ENCODE results near the gene APMAP.
A peak's percentile ranks its signal among the peaks of the same experiment; 100 is the strongest.

The APMAP gene, protein sequence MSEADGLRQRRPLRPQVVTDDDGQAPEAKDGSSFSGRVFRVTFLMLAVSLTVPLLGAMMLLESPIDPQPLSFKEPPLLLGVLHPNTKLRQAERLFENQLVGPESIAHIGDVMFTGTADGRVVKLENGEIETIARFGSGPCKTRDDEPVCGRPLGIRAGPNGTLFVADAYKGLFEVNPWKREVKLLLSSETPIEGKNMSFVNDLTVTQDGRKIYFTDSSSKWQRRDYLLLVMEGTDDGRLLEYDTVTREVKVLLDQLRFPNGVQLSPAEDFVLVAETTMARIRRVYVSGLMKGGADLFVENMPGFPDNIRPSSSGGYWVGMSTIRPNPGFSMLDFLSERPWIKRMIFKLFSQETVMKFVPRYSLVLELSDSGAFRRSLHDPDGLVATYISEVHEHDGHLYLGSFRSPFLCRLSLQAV

DNA sequence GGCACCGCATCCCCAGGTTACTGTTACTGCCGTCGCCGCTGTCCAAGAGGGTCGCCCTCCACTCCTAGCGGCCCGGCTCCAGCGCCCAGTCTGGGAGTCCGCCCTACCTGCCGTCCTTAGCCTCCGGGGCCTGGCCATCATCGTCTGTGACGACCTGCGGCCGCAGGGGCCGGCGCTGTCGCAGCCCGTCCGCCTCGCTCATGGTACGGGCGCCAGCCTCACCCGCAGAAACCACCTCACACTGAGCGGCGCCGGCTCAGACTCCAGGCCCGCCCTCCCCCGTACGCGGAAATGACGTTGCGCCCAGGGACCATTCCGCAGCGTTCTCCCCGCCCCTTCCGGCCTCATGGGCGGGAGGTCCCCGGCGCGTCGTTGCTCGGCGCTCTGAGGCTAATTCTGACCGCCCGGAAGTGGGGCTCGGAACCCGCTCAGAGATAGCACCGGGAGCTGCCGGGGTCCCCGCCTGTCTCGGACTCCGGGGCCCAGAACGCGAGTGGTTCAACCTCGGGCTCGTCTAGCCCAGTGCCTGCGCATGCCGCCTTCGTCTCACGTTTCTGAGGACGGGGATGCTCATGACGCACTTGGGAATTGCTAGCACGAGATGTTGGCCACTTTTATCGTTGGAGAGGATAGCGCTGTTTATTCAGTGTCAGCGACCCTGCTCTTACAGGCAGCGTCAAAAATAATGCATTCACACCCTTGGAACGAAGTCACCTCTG, at the start of gene APMAP:
Gene APMAP (minus strand): TSS at position 265 of the 719 bp plus-strand sequence. CDS start 63 bp downstream, at position 202.
- peak; percentile 69 for DNase-seq (ENCODE audit: low read depth, low spot score)

DNA sequence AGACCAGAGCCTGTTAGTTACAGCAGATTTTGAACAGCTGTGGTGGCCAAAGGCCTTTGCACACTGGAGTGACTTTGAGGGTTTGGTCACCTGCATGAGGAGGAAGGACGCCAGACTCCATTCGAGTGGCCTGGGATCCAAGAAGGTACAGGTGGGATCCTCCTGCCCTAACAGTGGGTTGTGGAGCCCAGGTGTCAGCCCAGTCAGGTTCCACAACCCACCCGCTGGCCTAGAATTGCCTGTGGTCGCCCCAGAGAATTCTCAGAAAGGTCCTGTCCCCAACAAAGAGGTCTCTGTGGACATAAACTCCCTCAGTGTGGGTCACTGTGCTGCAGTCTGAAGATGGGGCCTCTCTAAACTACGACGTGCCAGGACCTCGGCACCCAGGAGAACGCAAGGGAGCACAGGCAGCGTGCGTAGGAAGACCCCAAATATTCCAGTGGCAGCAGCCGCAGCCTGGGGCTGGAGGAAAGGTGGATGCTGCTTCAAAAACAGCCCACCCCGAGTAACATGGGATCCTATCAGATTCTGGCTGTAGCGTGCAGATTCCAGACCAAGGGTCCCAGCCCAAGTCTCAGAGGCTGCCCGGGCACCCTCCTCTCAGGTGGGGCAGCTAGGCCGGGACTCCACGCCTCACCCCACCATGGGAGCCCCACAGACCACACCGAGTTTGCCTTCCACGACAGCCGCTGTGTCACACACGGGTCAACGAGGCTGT, 49.4 kb upstream of the APMAP start:
- no peak for DNase-seq (ENCODE audit: low read depth, low spot score)

DNA sequence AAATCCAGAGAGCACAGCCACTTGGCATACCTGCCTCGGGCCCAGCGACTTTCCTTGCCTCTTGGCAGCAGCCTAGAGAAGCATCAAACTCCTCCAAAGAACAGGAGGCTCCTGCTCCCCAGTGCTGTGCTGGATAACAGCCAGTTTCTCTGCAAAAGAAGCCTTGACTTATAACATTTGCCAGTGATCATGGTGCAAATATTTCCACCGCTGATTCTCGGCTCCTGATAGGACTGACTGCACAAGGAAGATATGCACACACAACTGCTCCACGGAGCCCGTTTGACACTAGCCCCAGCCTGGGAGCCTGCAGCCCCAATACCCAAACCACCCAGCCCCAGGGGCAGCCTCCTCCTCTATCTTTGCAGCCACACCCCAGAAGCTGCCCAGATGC, 47.9 kb upstream of the APMAP start:
- no peak for DNase-seq (ENCODE audit: low read depth, low spot score)

DNA sequence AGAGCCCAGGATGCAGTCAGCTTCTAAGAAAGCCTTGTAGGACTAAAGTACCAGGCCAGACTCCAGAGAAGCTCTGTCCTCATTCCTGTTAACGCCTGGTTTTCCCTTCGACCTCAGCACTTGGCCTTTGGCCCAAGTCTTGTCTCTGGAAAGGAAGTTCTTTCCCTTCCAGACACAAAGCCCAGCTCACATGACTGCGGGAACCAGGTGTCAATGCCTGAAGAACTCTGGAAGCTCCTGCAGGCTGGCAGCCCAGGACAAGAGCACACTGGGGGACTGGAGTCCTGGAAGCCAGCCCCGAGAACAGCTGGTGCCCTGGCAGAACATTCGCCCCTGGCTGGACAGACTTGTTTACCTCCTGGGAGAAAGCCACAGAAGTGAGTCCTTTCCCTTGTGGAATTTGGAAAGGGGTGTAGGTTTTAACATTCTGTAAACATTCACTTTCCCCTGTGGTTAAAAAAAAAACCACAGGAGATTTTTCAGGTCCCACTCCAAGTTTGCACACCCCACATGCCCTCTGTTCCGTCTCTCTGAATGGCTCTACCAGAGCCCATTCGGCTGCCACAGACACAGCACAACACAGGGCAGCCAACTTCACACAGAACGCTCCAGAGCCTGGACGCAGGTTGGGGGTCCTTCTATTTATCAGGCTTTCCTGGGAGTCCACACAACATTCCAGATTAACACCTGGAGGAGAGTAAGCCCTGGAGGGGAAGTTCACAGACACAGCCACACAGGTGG, 47.3 kb upstream of the APMAP start:
- DNase-seq (ENCODE audit: low read depth, low spot score) = no peak

DNA sequence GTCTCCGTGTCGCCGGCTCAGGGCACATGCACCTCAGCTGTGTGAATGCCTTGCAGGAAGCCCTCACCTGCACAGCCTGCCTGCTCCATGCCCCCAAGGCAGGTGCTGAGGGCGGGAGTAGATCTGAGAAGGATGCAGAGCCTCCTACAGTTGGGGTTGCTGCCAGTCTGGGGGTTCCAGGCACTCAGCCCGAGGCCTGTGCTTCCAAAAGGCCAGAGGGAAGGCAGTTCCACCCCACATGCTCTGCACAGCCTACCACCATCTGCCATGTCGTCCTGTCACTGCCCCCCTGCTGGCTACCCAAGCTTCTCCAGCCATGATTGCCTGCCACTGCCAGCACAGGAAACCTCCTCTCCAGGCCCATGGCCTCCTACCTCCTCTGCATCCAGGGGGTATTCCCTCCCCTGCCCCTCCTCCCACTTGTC, 46.1 kb upstream of the APMAP start:
- no peak for DNase-seq (ENCODE audit: low read depth, low spot score)

DNA sequence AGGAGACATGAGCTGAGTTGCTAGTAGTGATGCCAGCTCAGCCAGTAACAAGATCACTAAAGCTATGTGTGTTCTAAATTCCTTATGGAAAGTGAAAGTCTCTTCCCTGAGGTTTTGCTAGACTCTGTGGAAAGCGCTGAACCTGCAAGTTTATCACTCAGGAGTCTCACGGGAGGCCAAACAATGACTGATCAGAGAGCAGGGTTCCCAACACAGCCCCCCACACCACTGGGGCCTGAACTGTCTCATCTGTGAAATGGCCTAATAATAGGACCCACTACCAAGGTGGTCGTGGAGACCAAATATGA, 45.5 kb upstream of the APMAP start:
- no peak for DNase-seq (ENCODE audit: low read depth, low spot score)

DNA sequence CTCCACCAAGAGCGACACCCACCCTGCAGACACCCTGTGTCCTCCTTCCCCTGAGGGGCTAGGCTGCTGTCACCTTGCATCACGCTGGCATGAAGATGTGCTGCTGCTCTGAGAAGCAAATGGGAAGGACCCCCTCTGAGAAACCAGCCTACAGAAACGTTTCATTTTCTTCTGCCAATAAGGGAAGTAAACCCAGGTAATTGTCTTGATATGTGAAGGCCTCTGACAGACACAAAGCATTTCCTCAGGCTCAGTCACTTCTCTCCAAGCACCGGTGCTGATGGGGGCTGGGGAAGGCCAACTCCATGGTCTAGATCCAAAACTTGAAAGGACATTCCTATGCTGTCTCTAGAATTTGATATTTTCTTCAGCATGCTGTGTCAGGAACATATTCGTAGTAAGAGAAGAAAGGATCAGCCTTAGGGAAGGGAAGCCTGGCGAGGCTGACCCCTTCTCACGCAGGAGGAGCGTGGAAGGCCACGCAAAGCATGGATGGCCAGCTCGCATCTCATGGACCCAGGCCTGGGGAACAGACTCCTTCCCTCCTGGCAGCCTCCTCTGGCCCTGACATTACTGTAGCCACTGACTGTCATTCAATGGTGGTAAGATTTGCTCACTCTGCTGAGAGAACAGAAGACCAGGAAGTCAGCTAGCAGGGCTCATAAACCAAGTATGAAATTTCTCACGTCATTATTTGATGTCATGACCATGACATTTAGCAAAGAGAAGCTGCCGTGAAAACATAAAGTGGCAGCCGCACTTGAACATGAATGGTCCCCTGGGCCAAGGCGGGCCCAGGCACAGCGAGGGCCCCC, 44.9 kb upstream of the APMAP start:
- DNase-seq (ENCODE audit: low read depth, low spot score) = no peak

DNA sequence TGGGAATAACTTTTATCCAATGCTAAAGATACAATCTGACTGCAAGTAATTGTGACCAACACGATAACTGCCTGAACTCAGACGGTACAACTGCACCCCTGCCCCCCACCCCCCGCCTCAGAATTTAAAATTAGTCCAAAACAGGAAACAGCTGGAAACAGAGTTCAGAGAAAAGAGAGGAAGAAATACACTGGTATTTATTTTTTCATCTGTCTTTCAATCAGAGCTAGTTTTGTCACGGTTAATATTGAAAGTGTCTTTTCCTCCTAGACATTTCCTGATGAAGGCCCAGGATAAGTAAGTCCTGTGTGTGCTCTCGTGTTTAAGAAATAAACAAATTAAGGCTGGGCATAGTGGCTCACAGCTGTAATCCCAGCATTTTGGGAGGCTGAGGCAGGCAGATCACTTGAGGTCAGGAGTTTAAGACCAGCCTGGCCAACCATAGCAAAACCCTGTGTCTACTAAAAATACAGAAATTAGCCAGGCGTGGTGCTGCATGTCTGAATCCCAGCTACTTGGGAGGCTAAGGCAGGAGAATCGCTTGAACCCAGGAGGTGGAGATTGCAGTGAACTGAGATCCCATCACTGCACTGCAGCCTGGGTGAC, 43.9 kb upstream of the APMAP start:
- no peak for DNase-seq (ENCODE audit: low read depth, low spot score)

DNA sequence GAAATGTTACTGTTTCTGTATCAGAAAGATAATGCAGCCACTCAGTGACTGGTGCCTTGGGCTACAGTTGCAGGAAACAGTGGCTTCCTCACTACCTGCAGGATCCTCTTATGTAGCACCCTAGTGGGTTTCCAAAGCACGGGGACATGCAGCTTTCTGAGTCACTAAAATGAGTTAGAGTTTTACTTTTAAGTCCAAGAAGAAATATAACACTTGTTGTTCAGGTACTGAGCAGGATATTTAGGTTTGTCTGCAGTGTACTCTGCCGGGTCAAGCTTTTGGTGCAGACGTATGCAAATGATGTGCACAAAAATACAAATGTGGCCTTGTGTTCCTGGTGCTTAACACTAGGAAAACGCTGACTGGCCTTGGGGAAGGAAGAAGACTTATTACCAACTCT, 43.4 kb upstream of the APMAP start:
- no peak for DNase-seq (ENCODE audit: low read depth, low spot score)

DNA sequence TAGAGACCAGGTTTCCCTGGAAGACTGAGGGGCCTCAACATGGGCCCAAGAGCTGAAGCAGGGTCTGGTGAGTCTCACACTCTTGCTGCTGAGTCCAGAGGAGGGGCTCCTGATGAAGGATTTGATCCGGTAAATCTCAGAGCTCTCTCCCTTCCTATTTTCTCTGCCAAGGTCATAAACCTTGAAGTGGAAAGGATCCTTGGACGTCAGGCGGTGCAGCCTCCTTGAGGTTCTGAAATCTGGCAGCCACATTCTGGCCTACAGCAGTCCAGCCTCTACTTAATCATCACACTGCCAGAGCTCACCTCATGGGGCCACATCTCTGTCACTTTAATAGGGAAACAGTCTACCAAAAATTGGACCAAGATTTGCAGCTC, 41.4 kb upstream of the APMAP start:
- DNase-seq (ENCODE audit: low read depth, low spot score) = no peak

DNA sequence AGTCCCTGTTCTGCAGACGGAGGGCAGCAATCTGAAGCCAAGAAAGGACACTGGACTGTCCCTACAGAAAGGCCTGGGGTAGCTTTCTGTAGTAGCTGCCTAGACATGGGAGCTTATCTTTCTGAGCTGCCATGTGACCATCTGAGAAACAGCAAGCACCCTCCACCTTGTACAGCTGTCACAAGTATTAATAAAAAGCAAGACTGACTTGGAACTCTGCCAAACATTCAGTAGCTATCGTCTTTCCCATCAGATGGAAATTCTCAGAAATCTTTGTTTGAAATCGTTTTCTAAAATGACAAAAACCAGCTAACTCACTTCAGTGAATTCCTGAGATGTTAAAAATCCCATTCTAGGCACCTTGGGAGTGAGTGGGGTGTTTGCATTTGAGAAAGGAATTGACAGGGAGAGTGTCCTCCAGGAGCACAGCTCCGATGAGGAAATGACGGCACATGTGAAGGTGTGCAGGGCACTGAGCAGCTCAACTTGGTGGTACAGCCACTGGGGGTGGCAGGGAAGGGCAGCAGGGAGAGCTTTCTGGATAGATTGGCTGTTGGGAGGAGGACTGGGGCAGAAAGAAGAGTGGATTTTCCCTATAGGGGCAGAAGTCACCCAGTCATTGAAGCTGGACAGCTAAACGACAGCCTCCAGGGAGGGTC, 40.8 kb upstream of the APMAP start:
- no peak for DNase-seq (ENCODE audit: low read depth, low spot score)

DNA sequence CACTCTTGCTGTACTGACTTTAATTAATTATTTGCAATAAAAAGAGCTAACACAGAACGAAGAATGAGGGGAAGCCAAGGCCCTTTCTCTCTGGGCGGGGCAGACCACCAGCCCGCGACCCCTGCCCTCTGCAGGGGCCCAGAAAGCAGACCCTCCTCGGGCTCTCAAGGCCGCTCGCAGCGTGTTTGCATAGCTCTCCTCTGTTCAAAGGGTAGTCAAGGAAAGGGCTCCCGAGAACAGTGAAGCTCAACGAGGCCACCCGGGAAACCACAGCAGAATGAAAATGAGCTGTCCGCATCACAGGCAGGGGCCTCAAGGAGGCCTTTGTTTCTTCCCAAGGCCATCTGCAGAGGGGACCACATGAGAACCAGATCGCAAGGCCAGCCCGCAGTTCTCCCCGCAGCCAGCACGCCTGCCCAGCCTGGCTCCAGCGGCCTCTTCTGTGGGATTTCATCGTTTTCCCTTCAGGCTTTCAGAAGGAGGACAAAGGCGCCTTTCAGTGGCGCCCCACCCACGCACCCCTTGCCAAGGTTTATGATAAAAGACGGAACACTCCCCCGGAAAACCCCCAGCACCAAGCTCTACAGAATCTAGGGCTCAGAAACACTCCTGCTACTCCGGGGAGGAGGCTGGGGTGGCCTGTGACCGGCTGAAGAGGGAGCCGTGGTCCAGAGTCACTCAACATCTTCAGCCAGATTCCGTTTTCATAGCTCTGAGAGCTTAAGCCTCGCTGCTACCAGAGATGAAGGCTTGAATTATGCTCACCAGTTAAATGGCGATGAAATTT, 40.1 kb upstream of the APMAP start:
- no peak for DNase-seq (ENCODE audit: low read depth, low spot score)

DNA sequence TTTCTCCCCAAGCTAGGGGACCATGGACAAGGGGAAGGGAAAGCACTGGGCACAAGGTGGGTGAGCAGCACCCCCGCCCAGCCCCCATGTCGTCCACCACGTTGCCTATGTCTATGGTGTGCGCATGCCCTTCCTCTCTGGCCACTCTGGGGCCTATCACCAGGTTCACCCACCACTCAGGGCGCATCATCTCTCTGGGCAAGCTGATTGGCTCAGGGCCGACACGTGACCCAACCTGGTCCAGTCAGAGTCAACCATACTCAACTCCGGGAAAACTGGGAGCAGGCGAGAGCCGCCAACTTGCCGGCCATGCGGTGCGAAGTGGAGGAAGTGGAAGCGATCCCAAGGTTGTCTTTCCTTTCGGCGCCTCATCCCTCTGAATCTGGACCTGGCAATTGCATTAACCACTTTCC, 39.5 kb upstream of the APMAP start:
- no peak for DNase-seq (ENCODE audit: low read depth, low spot score)

DNA sequence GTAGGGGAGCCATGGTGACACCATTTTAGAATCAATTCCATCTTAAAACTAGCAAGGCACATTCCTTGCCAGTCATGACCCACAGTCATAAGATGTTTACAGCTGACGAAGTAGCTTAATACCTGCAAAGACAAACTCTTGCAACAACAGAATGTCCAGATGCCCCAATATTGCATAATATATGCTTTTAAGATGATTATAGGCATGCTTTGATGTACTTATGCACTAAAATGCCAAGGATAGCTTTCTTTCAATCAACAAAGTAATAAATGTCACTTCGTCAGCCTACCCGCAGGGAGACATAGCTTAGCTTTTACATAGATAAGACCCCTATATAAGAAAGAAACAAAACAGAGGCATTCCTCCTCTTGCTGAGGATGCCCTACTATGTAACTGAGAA, 38.7 kb upstream of the APMAP start:
- DNase-seq (ENCODE audit: low read depth, low spot score) = no peak

DNA sequence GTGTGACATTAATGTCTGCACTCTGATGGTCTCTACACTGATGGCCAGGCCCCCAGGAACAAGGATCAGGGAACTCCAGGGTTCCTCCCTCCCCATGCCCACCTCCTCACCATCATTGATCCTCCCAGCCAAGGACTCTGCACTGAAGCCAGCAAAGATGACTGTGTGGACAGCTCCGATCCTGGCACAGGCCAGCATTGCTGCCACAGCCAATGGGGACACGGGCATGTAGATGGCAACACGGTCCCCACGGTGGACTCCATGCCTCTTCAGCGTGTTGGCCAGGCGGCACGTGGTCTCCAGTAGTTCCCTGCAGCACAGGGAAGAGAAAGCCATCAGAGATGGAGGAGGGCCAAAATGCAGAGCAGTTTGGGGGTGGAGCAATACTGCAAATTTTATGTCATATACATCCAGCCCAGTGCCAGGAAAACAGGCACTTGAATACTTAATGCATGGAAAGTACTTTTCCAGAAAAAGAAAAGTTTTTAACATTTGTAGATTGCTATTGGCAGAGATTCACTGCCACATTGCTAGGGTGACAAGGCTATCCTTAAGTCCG, 38.2 kb upstream of the APMAP start:
- DNase-seq (ENCODE audit: low read depth, low spot score) = no peak

DNA sequence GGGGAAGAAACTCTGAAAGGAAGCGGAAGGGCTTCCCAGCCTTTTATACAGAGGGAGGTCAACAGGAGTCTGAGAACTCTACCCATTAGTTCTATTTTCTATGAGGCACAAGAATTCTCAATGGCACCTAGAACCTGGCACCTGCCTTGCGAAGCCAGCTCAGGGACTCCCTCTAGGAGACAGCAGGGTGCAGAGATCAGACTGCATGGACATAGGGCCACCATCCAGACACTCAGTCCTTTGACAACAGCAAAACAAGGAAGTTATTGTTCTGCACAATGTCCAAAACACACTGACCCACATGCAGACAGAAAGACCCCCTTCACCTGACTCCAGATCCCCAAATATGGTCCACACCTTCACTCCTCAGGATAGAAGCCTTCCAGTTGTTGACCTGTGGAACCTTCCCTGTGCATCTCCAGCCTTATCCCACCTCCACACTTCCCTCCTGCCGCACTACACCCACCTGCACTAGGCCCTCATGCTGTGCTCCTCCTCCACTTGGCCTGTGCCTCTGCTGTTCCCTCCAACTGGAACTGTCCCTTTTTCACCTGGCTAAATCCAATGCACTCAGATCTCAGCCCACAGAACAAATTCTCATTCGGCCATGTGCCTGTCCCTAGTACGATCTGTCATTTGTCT, 37.6 kb upstream of the APMAP start:
- no peak for DNase-seq (ENCODE audit: low read depth, low spot score)

DNA sequence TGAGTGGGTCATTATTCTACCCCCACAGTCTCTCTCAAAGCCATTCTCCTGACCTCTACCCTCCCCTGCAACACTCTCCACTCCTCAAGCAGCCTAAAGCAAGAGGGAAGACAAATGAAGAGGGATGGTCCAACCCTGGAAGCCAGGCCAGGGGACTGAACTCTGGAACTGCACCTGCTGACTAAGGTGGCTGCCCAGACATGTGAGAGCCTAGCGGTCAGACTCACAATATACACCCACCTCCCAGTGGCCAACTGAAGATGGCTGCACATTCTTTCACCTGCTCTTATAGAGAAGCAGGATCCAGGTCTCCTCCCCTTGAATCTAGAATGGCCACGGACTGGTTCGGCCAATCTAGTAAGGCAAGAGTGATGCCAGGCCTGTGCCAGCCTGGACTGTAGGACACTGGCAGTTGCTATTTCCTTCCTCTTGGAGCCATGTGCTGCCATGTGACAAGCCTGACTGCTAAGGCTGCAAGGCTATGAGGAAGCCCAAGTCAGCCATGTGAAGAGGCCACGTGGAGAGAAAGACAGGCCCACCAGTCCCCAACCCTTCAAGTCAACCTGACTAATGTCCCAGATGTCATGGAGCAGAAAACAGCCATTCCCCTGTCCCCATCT, 33.5 kb upstream of the APMAP start:
- no peak for DNase-seq (ENCODE audit: low read depth, low spot score)

All from smooth muscle cell of the brain vasculature (primary cell).